HG03342 (cell line): ENCODE results near the gene AUNIP.

ENCODE experiments used
- ATAC-seq: cut with Tn5 transposase; IDR thresholded peaks from one replicate; pipeline ENCODE4 v1.9.1; 2021; ENCODE audit warnings: mild to moderate bottlenecking, moderate library complexity; ENCODE audit not compliant: unreplicated experiment

The AUNIP gene

DNA sequence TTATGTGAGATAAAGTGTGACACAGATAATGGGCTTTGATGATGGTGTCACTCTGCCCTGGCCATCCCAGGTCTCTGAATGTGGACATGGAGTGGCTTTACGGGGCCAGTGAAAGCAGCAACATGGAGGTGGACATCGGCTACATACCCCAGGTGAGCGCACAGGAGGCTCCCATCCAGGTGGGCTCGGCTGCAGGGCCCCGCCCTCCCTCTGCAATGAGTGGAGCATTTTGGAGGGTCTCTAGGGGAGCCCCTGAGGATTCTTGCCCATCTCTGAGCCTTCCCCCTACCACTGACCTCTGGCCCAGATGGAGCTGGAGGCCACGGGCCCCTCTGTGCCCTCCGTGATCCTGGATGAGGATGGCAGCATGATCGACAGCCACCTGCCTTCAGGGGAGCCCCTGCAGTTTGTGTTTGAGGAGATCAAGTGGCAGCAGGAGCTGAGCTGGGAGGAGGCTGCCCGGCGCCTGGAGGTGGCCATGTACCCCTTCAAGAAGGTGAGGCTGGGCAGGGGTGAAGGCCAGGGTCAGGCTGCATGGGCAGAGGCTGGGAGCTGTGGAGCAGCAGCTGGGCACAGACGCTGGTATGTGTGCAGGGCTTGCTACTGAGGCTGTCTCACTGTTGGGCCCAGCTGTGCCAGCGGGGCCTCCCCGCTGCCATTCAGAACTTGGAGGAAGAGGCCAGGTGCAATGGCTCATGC lies 47.7 kb downstream of the AUNIP start:
- ATAC-seq, result no peak

GRCh38 chr1:25810341-25811299 lies 48.6 kb downstream of the AUNIP start:
- ATAC-seq, result no peak

GRCh38 chr1:25809929-25810328 lies 49.3 kb downstream of the AUNIP start:
- ATAC-seq, result no peak

DNA sequence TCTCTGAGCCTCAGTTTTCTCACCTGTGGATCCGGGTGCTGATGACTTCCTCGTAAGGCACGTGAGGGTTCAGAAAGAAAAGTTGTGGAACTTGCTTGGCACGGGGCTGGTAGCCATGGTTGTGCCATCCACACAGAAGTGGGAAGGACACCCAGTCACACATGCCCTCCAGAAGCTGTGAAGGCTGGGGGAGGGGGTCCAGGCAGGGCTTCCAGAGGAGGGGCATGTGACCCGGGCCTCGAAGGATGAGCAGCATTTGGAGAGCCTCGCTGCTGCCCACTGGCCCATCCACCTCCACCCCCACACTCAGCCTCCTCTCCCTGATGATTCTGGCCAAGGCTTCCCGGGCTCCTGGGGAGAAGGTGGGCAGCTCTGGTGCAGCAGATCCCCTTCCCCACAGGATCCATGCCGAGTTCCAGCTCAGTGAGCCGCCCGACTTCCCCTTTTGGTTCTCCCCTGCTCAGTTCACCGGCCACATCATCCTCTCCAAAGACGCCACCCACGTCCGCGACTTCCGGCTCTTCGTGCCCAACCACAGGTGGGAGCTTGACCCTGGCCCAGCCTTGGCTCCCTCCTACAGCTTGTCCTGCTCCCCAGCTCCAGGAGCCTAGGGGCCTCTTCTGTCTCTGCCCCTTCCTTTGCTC lies 49.9 kb downstream of the AUNIP start:
- ATAC-seq, result no peak

DNA sequence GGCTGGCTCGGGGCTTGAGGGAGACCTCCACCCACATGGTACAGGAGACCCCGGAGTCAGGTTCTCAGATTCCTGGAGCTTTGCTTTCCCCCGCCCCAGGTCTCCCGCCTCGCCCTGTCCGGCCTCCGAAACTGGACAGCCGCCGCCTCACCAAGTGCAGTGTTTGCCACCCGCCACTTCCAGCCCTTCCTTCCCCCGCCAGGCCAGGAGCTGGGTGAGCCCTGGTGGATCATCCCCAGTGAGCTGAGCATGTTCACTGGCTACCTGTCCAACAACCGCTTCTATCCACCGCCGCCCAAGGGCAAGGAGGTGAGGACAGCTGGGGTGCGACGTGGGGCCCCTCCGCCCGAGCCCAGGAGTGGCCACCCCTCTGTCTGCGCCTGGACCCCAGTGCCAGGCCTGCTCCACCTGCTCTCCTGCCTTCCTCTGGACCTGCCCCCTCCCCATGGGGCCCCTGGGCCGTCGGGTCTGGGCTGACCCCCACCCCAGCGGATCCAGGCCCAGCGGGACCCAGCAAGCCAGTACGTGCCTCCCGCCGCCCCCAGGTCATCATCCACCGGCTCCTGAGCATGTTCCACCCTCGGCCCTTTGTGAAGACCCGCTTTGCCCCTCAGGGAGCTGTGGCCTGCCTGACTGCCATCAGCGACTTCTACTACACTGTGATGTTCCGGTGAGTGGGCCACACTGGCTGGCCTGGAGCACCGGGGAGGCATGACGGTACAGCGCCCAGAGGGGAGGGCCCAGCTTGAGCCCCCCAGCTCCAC lies 50.6 kb downstream of the AUNIP start:
- ATAC-seq, result no peak

DNA sequence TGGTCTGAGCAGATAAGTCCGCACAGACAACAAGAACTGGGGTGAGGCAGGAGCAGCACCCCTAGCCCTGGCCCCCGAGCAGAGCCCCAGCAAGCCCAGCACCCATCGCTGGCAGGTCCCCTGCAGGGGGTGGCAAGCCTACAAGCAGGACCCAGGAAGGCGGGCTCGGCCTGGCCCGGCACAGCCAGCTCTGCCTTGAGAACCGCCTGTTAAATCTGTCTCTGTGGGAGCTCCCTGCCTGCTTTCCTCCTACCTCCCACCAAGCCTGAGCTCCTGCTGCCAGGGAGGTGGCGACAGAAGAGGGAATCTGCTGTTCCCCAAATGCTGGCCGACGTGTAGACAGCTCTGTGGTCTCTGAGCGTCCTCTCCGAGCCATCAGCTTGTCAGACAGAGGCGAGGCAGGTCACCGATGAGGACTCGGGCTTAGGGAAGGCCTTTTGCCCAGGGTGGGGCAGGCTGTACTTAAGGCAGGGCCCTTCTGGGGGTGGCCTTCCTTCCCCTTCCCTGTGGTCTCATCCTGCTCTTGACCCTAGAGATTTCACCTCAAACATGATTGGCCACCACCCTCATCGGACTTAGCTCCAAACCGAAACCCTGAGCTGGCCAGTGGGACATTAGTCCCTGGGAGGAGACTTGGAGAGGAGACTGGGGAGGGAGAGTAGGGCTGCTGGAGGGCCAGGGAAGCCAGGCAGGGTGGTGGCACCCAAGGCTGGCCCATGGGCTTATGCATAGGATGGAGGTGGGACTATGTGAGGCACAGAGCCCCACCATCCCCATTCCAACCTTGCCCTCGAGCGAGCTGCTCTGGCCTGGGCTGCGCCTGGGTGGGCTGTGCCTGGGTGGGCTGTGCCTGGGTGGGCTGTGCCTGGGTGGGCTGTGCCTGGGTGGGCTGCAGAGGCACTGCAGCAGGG lies 51.5 kb downstream of the AUNIP start:
- ATAC-seq, result no peak

DNA sequence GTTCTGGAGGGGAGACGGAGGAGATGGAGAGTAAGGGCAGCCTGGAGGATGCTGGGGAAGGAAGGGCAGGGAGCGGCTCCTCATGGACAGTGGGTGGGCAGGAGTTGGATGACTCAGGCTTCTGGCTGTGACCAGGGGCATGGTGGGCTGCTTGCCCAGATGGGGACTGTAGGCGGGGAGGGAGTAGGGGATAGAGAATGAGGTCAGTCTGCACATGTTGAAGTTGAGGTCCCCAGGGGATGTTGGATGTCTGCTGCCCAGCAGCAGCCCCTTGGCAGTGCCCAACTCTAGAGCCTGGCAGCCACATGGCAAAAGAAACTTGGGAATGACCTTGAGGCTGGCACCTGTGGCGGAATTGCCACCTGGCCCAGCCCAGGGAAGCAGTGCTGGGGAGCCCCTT lies 52.8 kb downstream of the AUNIP start:
- ATAC-seq, result no peak

GRCh38 chr1:25805863-25806225 lies 53.4 kb downstream of the AUNIP start:
- ATAC-seq, result no peak

- no peak for ATAC-seq
Measured at GRCh38 chr1:25804964-25805862, 54.0 kb downstream of the AUNIP start.

DNA sequence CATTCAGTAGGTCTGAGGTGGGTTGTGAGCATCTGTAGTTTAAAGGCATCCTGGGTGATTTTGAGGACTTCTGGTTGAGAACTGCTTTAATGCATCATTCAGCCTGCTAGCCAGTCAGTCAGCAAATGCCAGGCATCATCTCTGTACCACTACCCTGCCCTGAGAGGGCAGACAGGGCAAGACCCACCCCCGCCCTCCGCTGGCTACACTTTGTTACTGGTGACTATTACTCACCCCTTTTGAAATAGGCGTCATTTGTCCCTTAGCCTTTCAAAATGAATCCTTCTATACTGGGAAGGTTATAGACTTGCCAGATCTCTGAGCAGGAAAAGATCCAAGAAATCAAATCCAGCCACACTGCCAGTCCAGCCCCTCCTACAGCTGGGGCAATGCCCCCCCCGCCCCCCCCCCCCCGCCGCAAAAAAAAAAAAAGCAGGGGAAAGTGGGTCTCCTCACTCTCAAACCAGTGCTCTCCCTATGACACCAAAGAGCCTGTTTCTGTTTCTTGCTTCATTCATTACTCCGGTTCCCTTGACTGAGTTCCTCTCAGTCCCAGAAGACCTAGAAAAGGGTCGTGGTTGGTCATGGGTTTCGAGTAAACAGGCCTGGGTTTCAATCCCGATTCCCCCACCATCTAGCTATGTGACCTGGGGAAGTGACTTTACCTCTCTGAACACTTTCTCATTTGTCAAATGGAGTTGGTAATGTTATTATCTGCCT lies 54.9 kb downstream of the AUNIP start:
- ATAC-seq, result no peak

GRCh38 chr1:25803368-25803767 lies 55.9 kb downstream of the AUNIP start:
- ATAC-seq, result no peak

- no peak for ATAC-seq
Measured at GRCh38 chr1:25802915-25803314, 56.3 kb downstream of the AUNIP start.

- ATAC-seq, result no peak
Measured at GRCh38 chr1:25800703-25801377, 58.4 kb downstream of the AUNIP start.

DNA sequence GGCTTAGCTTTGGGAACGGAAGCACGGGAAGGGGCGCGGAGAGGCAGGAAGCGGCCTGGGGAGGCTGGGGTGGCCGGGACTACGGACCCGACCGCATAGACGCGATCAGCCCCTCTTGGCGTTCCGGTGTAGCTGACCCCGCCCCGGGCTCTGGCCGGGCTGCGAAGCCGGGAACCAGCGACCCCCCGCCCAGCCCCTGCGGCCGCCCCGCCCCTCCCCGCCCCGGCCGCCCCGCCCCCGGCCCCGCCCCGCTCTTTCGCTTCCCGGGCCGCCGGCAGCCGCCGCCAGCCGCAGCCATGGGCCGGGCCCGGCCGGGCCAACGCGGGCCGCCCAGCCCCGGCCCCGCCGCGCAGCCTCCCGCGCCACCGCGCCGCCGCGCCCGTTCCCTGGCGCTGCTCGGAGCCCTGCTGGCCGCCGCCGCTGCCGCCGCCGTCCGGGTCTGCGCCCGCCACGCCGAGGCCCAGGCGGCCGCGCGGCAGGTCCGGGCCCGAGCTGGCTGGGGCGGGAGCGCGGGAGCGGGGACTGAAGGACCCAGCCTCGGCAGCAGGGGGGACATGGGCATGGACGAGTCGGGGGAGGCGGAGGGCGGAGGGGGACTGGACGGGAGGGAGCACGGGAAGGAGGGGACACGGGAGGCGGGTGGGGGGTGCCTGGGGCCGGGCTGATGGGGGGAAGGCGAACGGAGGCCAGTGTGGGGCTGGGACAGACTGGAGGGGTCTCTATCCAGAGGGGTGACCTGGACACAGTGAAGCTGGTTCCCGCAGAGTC lies 59.1 kb downstream of the AUNIP start, which contains the start of gene SELENON:
TSS of gene SELENON (plus strand) at position 259 of the 768 bp plus-strand sequence. CDS start at position 297, 38 bp downstream.
- ATAC-seq, result no peak

DNA sequence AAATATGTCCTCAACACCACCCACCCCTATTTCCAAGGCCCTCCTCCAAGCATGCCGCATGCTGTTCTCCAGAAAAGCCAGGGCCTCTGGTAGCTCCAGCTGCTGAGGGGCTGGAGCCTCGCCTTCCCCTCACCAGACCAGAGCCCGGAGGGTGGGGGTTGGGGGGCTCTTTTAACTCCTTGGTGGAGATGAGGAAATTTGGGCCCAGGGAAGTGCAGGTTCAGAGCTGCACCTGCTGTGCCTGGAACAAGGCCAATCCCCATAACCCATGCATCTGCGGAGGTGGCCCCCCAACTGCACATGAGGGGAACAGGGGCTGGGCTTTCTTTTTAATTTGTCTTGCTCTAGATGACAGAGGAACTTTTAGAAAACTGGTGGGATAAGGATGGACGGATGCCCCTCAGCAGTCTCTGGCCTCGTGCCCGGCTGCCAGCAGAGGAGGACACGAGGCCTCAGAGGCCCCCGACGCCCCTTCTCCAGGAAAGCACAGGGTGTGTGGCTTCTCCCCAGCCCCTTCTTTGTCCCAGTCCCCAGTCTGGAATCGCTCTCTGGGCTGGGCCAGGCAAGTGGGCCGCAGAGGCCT lies 59.8 kb downstream of the AUNIP start:
- no peak for ATAC-seq

GRCh38 chr1:25798666-25799351 lies 60.4 kb downstream of the AUNIP start:
- ATAC-seq, result no peak
